Fibroblast of lung (primary cell): ENCODE results near the gene IFT81. TPM values are rescaled to one million over a fixed set of nuclear protein-coding genes. Genes with fewer than 3 reads are reported as not detected.

ENCODE experiments used
- DNase-seq, 2 donors: peaks; one replicate each; pipeline versions ENCODE4 v3.0.0 to v3.0.0-alpha.2; 2010; ENCODE audit warnings: low read depth in 2 of 2
- H2AFZ ChIP-seq: 2 replicates; pipeline ENCODE4 v1.5.1; 2012; ENCODE audit warnings: low read length, control low read depth, inconsistent platforms
- H3K27ac ChIP-seq: 2 replicates; pipeline ENCODE4 v1.5.1; 2011; ENCODE audit warnings: low read length, control low read depth; ENCODE audit not compliant: insufficient read depth
- H3K27me3 ChIP-seq: 2 replicates; pipeline ENCODE4 v1.5.1; 2011; ENCODE audit warnings: mild to moderate bottlenecking, low read length; ENCODE audit not compliant: control insufficient read depth, insufficient read depth
- H3K36me3 ChIP-seq: 2 replicates; pipeline ENCODE4 v1.5.1; 2011; ENCODE audit warnings: low read length; ENCODE audit not compliant: control insufficient read depth, insufficient read depth
- H3K4me1 ChIP-seq: 2 replicates; pipeline ENCODE4 v1.5.1; 2011; ENCODE audit warnings: low read length; ENCODE audit not compliant: control insufficient read depth, insufficient read depth; ENCODE audit errors: extremely low read depth
- H3K4me2 ChIP-seq: 2 replicates; pipeline ENCODE4 v1.5.1; 2011; ENCODE audit warnings: low read length, control low read depth; ENCODE audit not compliant: insufficient read depth; ENCODE audit errors: extremely low read depth
- H3K4me3 ChIP-seq, 4 experiments: fragments of 200-600 bp in 1 of 4; sonication (generic) in 1 of 4; replicated peaks in 1 of 4; 2 replicates each; pipeline ENCODE4 v1.5.1; 2011 to 2016; ENCODE audit warnings: low read length in 4 of 4, low read depth in 3 of 4, mild to moderate bottlenecking in 3 of 4, control low read depth in 2 of 4, inconsistent platforms in 1 of 4, mixed read lengths in 1 of 4; ENCODE audit not compliant: insufficient read depth in 1 of 4; ENCODE audit errors: control extremely low read depth in 1 of 4
- H3K79me2 ChIP-seq: 2 replicates; pipeline ENCODE4 v1.5.1; 2012; ENCODE audit warnings: mild to moderate bottlenecking, low read length, inconsistent platforms; ENCODE audit not compliant: control insufficient read depth, insufficient read depth
- H3K9ac ChIP-seq: 2 replicates; pipeline ENCODE4 v1.5.1; 2011; ENCODE audit warnings: mild to moderate bottlenecking, low read length, control low read depth; ENCODE audit not compliant: insufficient read depth
- H3K9me3 ChIP-seq: 2 replicates; pipeline ENCODE4 v1.5.1; 2012; ENCODE audit warnings: low read depth, low read length; ENCODE audit not compliant: control insufficient read depth, insufficient read depth
- H4K20me1 ChIP-seq: 2 replicates; pipeline ENCODE4 v1.5.1; 2011; ENCODE audit warnings: low read length; ENCODE audit not compliant: control insufficient read depth, insufficient read depth; ENCODE audit errors: extremely low read depth
- CTCF ChIP-seq, 2 donors: IDR thresholded peaks in 1 of 2; conservative IDR thresholded peaks in 1 of 2; 1 replicate in 1 of 2; 2 replicates in 1 of 2; pipeline ENCODE4 v1.5.1; 2011 to 2012; ENCODE audit warnings: low read length in 2 of 2, control low read depth in 1 of 2, inconsistent platforms in 1 of 2, low read depth in 1 of 2, mild to moderate bottlenecking in 1 of 2
- EZH2 ChIP-seq: IDR thresholded peaks from 2 replicates; pipeline ENCODE4 v1.5.1; 2012; ENCODE audit warnings: low read length, control low read depth, mild to moderate bottlenecking; ENCODE audit errors: missing control alignments
- polyA plus RNA-seq, 2 donors: library from polyadenylated mRNA; depleted of rRNA in 1 of 2; stranded (reverse) in 1 of 2; unstranded in 1 of 2; fragments of >200 nt; gene quantifications; 2 replicates each; pipeline ENCODE4 v1.2.1, GENCODE V29; 2011 to 2012; ENCODE audit warnings: missing spikeins in 1 of 2
- total RNA-seq: library from RNA; depleted of rRNA; stranded (reverse); fragments of >200 nt; gene quantifications from 2 replicates; pipeline ENCODE4 v1.2.1, GENCODE V29; 2014

The IFT81 gene
- total and polyA plus RNA-seq, 2 donors (not counting 1 experiment from before 2014, with no cell fraction given) = 17.7 to 23.6 TPM

- H3K4me3 ChIP-seq = no peak overlapping the region
- TF ChIP-seq EZH2 (no peak), CTCF (conservative IDR thresholded peaks at IDR 0.05 in 1 of 2, IDR thresholded peaks at IDR 0.05 in 1 of 2; ENCODE audit: low read depth in 1 of 2, low read length in 2 of 2) (no peak)
- H3K27ac ChIP-seq = peak overlapping the region; percentile 90
- no peaks in the 10 kb centered on the region for H3K79me2 ChIP-seq
- peaks cover 21% of the 10 kb centered on the region for H3K4me1 ChIP-seq
- no peaks in the 10 kb centered on the region for H4K20me1 ChIP-seq
- H3K9me3 ChIP-seq = no peaks in the 10 kb centered on the region
- peak overlapping the region; percentile 74 for H3K4me2 ChIP-seq
- no peak overlapping the region for H2AFZ ChIP-seq
- no peaks in the 10 kb centered on the region for H3K36me3 ChIP-seq
- H3K27me3 ChIP-seq = no peaks in the 10 kb centered on the region
- peak; percentile 93 to 98 for DNase-seq
- no peak overlapping the region for H3K9ac ChIP-seq
These were observed 16.5 kb upstream of the IFT81 start for GRCh38 chr12:110107369-110108281.

GRCh38 chr12:110108309-110109036 is 15.7 kb upstream of the IFT81 start:
- Histone ChIP-seq H3K36me3 (no peaks in the 10 kb centered on the region), H3K27ac (peak overlapping the region; percentile 90), H3K4me2 (peak overlapping the region; percentile 74), H2AFZ (no peak overlapping the region), H3K4me1 (peaks cover 21% of the 10 kb centered on the region), H3K9ac (no peak overlapping the region), H3K4me3 (peak overlapping the region in 1 of 4 experiments; percentile 4), H3K9me3 (no peaks in the 10 kb centered on the region), H3K27me3 (no peaks in the 10 kb centered on the region), H3K79me2 (no peaks in the 10 kb centered on the region), H4K20me1 (no peaks in the 10 kb centered on the region)
- TF ChIP-seq EZH2 (no peak), CTCF (conservative IDR thresholded peaks at IDR 0.05 in 1 of 2, IDR thresholded peaks at IDR 0.05 in 1 of 2; ENCODE audit: low read depth in 1 of 2, low read length in 2 of 2) (no peak)
- no peak for DNase-seq
